ENCODE results near the gene GRIK5.

The GRIK5 gene

DNA sequence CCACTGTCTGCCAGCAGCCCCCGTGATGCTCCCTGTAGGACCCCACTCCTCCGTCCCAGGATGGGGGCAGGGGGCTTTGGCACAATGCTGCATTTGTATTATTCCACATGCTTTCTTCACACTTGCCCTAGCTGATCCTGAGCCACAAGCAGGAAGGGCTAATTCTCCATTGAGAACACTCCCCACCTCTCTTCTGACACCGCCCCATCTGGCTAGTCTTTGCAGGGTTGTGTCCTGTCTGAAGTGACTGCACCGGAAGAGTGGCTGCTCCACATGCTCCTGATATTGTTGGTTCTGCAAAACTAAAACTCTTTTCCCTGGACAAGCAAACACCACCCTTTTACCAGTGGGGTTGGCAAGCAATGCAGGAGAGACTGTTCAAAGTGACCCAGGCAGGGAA lies 23.9 kb upstream of the GRIK5 start:
- no peak for DNase-seq (ENCODE audit: low spot score)

DNA sequence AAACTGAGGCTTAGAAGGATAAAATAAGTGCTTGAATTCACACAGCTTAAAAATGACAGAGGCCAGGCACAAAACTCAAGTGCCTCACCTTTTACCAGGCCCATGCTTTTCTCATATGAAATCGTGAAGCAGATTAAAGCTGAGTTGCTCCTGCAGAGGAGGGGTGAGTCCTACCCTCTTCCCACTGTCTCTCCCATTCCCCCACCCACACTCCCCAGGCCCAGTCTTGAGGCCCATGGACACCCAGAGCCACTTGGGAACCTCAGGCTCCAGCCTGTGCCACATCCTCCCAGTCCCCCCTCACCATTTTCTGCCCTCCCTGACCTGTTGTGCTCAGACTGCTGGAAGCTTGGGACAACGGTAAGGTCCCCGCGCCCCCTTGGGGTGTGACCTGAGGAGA lies 23.5 kb upstream of the GRIK5 start:
- DNase-seq (ENCODE audit: low spot score) = no peak

DNA sequence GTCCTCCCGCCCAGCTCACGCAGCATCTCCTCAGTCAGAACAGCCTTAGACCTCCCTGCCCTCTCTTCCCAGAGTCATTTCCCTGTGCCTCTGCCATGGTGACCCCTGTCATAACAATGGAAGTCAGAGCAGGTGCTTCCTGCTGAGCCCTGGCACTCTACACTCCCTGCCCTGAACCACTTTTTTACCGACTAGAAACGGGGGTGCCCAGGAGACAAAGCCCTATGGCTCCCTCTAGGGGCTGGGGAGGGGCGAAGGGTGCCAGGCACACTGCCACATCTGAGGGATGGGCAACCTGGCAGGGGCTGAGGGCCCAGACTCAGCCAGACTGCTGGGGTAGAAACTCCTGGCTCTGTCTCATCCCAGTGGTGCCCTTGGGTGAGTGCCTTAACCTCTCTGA lies 22.3 kb upstream of the GRIK5 start:
- no peak for DNase-seq (ENCODE audit: low spot score)

DNA sequence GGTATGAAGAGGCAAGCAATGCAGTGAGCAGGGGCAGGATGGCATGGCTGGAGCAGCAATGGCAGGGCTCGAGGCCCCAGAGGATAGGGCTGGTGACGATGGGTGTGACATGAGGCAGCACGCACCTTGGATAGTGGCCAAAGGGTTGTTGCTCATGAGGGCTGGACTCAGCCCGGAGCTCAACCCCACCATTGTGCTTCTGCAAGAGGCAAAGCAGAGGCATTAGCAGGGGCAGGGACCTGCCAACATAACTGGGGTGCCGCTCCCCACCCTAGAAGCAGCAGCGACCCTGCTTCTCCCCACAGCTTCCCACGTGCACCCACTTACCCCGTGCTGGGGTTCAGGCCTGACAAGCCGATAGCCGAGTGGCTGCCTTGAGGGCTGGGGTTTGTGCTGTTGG lies 21.7 kb upstream of the GRIK5 start:
- DNase-seq (ENCODE audit: low spot score) = no peak

DNA sequence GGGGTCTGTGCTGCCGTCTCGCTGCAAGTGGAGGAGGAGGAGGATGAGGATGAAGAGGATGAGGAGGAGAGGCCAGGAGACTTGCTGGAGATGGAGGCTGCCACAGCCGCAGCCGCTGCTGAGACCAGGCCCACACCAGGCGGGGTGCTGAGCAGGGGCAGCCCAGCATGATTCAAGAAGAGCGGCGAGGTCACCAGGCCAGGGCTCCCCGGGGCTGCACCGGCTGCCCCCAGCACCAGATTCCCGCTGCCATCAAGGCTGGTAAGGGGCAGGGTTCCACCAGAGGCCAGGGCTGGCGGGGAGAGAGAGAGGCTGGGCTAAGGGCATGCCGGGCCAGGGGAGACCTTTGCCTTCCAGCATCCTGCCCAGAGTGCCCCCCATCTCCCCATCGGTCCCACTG lies 21.3 kb upstream of the GRIK5 start:
- DNase-seq (ENCODE audit: low spot score) = no peak

DNA sequence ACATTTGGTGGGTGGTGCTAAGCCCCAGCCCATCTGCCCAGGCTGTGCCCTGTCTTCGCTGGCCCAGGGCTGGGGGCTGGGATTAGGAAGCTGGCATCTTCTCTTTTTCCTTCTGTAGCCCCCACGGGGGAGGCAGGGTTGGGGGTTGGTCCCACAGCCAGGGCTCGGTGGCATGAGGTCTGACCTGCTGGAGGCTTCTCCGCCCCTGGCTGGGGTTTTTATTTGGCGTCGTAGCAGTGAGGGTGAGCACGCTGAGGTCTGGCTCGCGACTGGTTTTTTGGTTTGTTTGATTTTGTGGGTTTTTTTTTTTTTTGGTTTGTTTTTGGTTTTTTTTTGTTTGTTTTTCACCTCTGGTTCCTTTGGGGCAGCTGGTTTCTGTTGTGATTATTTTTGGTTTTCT lies 20.7 kb upstream of the GRIK5 start:
- DNase-seq (ENCODE audit: low spot score) = no peak

DNA sequence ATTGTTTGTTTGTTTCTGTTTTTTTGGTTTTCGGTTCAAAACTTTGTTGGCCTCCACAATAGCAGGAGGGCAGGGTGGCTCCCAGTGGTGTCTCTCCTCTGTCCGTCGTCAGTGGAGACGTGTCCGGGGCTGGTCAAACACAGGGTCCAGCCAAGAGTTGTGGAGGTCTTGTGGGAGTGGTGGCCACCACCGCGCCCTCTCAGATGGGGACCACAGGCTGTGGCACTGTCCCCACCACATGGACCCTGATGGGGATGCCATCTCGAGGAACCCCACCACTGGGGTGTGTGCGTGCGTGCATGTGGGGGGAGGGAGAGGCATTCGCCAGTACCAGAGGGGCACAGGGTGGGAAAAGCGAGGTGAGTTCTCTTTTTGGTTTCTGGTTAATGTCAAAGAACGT lies 19.8 kb upstream of the GRIK5 start:
- DNase-seq (ENCODE audit: low spot score) = no peak

DNA sequence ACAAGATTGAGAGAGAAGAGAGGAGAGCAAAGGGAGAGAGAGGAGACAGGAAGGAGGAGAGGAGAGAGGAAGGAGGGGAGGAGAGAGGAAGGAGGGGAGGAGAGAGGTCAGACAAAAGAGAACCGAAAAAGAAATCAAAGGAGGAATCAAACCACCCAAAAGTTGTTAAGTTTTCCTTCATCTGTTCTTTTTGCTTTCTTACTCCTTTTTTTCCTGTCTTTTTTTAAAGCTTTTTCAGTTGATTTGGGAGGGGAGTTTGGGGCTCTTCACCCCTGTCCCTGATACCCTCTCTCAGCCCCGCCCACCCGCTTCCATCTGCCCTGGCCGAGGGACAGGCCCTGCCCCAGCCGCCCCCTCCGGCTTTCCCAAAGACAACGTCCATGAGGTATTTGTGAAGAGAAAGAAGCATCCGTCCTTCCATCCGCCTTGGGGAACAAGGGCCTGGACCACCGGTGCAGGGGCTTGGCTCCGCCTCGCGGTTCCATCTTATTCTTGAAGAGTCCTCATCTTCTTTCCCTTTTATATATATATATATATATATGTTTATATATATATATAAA lies 19.3 kb upstream of the GRIK5 start:
- DNase-seq (ENCODE audit: low spot score) = no peak

DNA sequence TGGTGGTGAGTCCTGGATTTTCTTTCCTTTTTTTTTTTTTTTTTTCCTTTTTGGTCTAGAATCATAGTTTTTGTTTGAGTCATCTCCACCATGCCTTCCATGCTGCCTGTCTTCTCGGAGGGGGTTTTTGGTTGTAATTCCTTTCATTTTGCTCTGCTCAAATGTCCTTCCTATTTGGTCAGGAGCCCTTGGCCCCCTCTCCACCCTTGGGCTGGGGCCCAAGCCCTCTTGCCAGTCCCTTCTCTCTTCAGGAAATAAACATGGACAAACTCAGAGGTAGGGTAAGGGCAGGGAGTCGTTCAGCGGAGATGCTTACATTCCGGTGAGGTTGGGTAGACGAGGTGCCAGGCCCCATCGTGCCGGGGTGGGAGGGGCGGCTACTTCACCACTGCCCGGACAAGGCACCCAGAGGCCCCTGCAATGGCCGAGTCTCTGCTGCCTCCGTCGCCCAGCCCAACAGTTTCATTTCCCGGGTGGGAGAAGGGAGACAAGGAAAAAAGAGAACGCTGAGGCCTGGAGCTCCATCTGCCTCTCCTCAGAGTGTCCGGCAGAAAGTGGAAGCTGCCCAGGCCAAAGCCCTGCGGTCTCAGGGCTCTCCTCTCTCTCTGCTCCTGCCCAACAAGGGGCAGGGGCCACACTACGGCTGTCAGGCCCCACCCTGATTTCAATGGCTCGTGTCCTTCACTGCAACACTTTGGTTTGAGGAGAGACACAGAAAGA lies 18.6 kb upstream of the GRIK5 start:
- no peak for DNase-seq (ENCODE audit: low spot score)

DNA sequence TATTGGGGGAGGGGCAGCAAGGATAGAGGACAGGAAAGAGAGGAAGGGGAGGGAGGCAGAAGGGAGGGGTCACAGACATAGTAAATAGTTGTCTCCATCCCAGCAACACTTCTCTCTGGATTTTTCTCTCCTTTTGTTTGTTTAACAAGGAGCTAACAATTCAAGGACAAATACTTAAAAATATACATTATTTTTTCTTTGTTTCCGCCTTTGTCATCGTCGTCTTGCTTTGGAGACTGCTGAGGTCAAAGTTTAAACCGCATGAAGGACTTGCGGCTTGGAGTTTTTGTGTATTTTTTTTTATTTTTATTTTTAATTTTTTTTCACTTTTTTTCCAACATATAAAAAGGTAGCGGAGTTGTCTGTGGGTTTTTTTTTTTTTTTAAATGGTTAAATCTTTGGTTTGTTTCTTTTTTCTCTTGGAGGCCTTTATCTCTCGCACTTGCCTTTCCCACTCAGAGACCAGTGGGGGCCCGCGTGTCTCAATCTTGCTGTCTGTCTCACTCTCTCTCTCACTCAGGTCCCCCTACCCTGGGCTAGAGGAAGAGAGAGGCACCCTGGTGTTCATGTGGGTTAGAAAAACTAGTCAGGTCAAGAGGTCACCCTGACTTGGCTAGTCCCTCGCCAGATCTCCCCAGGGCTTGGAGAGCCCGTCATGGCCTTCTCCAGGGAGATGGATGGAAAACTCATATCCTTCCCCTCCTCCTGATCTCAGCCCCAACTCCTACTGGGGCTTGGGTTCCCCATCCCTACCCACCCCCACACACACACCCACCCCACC lies 17.0 kb upstream of the GRIK5 start:
- DNase-seq (ENCODE audit: low spot score) = no peak

DNA sequence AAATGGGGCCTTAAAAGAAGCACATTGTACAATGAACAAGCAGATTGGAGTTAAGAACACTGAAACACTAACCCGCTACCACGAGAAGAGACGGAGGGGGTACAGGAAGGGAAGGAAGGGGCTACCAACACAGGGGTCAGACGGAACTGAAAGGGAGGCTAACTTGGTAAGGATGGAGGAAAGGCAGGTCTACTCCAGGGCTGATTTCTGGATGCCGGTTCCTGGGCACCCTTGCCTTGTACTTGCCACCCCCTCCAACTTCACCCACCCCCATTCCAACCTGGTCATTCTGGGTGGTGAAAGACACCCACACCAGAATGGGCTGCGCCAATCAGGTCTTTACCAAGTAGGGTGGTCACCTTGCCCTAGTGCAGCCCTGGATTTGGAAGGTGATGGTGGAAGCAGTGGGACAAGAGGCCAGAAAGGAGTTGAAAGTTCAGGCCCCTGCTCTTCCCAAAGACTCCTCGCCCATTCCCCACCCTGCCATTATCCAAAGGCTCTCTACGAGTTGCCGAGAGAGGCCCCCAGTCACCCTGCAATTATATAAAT lies 16.3 kb upstream of the GRIK5 start:
- no peak for DNase-seq (ENCODE audit: low spot score)

DNA sequence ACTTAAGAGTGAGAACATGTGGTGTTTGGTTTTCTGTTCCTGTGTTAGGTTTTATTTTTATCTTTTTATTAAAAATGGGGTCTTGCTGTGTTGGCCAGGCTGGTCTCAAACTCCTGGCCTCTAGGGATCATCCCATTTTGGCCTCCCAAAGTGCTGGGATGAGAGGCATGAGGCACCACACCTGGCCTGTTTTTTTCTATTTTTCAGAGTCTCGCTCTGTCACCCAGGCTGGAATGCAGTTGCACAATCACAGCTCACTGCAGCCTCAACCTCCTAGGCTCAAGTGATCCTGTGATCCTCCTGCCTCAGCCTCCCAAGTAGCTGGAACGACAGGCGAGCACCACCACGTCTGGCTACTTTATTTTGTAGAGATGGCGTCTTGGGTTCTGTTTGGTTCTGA lies 13.5 kb upstream of the GRIK5 start:
- DNase-seq (ENCODE audit: low spot score) = no peak

DNA sequence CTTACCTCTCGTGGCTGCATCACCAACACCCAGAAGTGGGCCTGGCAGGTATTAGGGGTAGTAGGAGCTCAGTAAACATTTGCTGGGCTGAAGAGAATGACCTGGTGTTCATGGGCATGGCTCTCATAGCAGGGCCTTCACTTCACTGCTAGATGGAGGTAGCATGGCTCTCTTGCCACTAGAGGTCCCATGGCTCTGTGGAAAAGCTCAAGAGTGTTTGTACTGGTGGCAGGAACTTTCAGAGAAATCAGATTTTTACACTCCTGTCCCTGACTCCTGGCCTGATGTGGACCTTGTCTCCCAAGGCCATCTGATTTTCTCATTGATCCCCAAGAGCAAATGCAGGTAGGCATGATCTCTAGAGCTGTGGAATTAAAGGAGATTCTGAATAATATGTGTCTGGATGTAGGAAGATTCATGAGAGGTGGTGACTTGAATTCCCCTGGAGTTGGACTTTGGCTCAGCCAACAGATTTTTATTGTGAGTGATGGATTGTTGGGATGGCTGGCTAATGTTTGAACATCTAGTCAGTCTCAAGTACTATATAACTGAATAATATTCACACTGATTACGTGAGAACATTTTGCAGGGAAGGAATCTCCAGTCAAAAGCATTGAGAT lies 11.7 kb upstream of the GRIK5 start:
- DNase-seq (ENCODE audit: low spot score) = peak; percentile 56

DNA sequence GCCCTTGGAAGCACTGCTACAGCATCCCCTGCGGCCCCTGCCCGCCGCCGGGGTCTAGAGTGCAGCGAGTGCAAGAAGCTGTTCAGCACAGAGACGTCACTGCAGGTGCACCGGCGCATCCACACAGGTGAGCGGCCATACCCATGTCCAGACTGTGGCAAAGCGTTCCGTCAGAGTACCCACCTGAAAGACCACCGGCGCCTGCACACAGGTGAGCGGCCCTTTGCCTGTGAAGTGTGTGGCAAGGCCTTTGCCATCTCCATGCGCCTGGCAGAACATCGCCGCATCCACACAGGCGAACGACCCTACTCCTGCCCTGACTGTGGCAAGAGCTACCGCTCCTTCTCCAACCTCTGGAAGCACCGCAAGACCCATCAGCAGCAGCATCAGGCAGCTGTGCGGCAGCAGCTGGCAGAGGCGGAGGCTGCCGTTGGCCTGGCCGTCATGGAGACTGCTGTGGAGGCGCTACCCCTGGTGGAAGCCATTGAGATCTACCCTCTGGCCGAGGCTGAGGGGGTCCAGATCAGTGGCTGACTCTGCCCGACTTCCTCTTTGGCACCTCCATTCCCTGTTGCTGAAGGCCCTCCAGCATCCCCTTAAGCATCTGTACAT lies 10.9 kb upstream of the GRIK5 start:
- DNase-seq (ENCODE audit: low spot score) = no peak

DNA sequence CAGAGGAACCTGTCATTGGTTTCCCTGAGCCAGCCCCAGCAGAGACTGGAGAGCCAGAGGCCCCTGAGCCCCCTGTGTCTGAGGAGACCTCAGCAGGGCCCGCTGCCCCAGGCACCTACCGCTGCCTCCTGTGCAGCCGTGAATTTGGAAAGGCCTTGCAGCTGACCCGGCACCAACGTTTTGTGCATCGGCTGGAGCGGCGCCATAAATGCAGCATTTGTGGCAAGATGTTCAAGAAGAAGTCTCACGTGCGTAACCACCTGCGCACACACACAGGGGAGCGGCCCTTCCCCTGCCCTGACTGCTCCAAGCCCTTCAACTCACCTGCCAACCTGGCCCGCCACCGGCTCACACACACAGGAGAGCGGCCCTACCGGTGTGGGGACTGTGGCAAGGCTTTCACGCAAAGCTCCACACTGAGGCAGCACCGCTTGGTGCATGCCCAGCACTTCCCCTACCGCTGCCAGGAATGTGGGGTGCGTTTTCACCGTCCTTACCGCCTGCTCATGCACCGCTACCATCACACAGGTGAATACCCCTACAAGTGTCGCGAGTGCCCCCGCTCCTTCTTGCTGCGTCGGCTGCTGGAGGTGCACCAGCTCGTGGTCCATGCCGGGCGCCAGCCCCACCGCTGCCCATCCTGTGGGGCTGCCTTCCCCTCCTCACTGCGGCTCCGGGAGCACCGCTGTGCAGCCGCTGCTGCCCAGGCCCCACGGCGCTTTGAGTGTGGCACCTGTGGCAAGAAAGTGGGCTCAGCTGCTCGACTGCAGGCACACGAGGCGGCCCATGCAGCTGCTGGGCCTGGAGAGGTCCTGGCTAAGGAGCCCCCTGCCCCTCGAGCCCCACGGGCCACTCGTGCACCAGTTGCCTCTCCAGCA lies 10.1 kb upstream of the GRIK5 start:
- no peak for DNase-seq (ENCODE audit: low spot score)

DNA sequence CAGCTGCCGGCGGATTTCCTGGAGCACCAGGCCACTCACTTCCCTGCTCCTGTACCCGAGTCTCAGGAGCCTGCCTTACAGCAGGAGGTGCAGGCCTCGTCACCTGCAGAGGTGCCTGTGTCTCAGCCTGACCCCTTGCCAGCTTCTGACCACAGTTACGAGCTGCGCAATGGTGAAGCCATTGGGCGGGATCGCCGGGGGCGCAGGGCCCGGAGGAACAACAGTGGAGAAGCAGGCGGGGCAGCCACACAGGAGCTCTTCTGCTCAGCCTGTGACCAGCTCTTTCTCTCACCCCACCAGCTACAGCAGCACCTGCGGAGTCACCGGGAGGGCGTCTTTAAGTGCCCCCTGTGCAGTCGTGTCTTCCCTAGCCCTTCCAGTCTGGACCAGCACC lies 9.3 kb upstream of the GRIK5 start:
- DNase-seq (ENCODE audit: low spot score) = no peak

DNA sequence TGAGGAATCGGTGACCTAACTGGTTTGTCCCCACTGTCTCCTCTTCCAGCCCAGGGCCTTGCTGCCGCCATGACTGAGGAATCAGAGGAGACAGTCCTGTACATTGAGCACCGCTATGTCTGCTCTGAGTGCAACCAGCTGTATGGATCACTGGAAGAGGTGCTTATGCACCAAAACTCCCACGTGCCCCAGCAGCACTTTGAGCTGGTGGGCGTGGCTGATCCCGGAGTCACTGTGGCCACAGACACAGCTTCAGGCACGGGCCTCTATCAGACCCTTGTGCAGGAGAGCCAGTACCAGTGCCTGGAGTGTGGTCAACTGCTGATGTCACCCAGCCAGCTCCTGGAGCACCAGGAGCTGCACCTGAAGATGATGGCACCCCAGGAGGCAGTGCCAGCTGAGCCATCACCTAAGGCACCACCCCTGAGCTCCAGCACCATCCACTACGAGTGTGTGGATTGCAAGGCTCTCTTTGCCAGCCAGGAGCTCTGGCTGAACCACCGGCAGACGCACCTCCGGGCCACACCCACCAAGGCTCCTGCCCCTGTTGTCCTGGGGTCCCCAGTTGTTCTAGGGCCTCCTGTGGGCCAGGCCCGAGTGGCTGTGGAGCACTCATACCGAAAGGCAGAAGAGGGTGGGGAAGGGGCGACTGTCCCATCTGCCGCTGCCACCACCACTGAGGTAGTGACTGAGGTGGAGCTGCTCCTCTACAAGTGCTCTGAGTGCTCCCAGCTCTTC lies 8.7 kb upstream of the GRIK5 start:
- DNase-seq (ENCODE audit: low spot score) = no peak

DNA sequence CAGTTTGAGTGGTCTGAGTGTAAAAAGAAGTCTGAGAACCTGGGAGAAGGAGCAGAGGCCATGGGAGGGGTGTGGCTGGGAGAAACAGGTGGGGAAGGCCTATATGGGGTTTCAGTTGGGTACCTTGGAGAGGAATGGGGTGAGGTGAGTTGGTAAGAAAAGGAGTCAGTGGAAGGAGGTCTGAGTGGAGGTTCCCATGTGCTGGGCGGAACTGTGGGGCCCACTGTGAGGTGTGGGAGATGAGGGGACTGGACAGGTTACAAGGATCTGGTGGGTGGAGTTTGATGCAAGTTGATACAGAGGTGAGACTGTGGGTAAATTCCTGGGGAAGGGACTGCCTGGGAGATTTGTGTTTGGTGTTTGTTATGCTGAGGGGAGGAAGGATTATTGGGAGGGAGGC lies 8.1 kb upstream of the GRIK5 start:
- no peak for DNase-seq (ENCODE audit: low spot score)

DNA sequence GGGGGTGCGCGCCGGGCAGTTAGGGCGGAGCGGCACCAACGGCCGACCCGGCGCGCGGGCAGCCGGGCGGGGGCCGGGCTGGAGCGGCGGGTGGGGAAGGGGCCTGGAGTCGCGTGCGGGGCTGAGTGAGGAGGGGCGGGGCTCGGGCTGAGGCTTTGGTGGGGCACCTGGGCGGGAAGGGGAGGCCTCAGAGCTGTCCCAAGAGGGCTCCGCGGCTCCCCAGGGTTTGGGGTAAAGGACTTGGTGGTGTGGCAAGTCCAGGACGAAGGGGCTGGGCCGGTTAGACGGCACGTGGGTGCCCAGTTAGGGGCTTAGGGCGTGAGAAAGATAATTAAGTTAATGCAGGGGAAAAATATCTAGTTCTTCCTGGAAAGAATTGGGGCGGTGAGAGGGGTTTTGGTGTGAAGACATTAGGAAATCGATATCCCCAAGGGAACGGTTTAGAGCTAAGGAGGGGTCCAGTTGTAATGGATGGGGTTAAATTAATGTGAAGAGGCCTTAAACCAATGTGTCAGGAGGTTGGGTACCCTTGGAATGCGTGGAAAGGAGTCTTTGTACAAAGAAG lies 6.5 kb upstream of the GRIK5 start:
- DNase-seq (ENCODE audit: low spot score) = no peak

Data from Ammon's horn (tissue), 1 donor.